GM12892 (cell line): ENCODE data around the gene SCLT1.

ENCODE experiments used
- DNase-seq: peaks from one replicate; pipeline ENCODE4 v3.0.0; 2011; ENCODE audit not compliant: insufficient read length
- FAIRE-seq: peaks from 2 replicates; lab custom pipeline; 2011; peaks lifted over from hg19 to GRCh38; lab: Jason Lieb, UNC
- POLR2A ChIP-seq: IDR thresholded peaks from 2 replicates; pipeline ENCODE4 v1.6.1; 2011; ENCODE audit warnings: low read depth, low read length, control low read depth
- POLR2AphosphoS5 ChIP-seq: IDR thresholded peaks from 2 replicates; pipeline ENCODE4 v1.6.1; 2011; ENCODE audit warnings: low read depth, low read length, control low read depth
- TAF1 ChIP-seq: IDR thresholded peaks from 2 replicates; pipeline ENCODE4 v1.6.1; 2011; ENCODE audit warnings: low read depth, mild to moderate bottlenecking, control low read depth, low read length, borderline replicate concordance

The SCLT1 gene

DNA sequence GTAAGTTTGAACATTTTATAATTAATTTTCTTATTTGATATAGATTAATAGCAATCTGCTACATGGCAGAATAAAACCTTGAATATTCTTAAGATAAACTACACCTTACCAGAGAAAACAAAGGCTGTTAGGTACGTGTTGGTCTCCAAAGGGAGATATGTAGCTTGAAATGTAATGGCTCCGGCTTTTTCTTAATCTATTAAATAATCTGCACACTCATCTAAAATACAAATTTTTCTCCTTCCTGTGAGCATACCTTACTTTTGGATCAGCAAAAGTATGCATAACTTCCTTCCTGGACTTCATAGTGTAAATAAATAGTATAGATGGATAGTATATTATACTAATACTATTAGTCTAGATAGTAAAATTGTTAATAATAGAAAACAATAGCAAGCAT lies 142.5 kb downstream of the SCLT1 start:
- FAIRE-seq (no peak), DNase-seq (no peak)
- TF ChIP-seq POLR2AphosphoS5 (no peak), POLR2A (no peak), TAF1 (no peak)

DNA sequence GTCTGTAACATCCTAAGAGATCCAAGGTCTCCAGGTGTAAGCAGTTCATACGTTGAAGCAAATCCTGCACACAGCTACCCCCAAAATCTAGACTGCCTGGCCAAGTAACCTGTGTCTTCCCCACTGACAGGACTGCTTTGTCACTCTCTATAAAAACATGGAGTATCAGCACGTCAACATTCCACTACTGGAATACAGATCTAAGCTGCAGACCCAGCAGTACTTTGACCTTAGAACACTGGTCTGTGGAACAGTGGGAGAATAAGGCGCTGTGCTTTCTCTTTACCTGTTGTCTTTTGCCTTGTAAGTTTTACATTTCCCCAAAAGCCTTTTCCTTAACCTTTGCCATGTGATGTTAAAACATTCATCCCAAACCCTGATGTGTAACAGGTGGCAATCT lies 146.4 kb downstream of the SCLT1 start:
- no peak for DNase-seq
- no peak for TF ChIP-seq POLR2A
- TF ChIP-seq TAF1: no peak
- TF ChIP-seq POLR2AphosphoS5: no peak
- no peak for FAIRE-seq

DNA sequence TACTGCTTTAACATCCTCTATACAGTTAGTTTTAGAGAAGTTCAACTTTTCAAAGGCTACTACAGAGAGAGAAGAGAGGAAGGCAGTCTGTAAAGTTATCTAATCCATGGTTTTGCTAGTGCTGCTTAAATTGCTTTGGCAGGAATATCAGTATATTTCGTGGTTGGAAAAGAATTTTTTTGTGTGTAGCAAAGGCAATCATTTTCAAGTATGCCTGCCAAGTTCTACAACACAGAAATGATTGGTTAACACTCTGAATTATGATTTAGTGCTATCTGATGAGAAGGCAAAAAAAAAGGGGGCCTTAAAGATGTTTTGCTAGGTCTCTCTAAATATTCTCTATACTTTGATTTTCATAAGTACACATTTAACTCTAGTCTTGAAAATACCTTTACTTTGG lies 150.7 kb downstream of the SCLT1 start:
- TF ChIP-seq POLR2AphosphoS5 (no peak), TAF1 (no peak), POLR2A (no peak)
- DNase-seq: no peak
- no peak for FAIRE-seq

DNA sequence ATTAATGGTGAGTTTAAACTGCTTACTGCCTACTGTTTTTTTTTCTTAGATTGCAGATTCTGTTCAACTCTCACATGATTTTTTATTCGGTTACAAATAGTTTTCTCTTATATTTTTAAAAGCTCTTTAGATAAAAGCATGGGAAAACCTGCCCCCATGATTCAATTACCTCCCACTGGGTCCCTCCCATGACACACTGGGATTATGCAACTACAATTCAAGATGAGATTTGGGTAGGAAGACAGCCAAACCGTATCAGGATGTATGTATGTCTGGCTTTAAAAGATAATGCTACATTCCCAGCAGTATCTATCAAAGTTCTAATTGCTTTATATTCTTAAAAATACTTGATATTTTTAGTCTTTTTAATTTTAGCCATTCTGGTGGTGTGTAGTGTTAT lies 152.4 kb downstream of the SCLT1 start:
- TF ChIP-seq POLR2AphosphoS5 (no peak), TAF1 (no peak), POLR2A (no peak)
- DNase-seq: no peak
- FAIRE-seq: no peak

DNA sequence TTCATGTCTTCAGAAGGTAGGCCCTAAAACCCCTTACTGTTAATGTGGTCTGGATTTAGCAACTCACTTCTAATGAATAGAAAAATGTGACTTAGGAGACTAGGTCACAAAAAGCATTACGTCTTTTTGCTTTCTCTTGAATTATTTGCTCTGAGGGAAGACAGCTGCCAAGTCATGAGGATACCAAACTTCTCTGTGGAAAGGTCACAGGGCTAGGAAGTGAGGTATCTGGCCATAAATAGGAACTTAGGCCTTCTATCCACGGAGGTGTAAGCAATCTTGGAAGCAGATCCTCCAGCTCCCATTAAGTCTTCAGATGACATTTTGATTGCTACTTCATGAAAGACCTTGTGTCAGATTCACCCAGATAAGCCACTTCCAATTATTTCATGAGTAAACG lies 163.3 kb downstream of the SCLT1 start:
- TF ChIP-seq POLR2AphosphoS5: no peak
- TF ChIP-seq TAF1: no peak
- TF ChIP-seq POLR2A: no peak
- FAIRE-seq: peak; percentile 5
- DNase-seq: no peak

DNA sequence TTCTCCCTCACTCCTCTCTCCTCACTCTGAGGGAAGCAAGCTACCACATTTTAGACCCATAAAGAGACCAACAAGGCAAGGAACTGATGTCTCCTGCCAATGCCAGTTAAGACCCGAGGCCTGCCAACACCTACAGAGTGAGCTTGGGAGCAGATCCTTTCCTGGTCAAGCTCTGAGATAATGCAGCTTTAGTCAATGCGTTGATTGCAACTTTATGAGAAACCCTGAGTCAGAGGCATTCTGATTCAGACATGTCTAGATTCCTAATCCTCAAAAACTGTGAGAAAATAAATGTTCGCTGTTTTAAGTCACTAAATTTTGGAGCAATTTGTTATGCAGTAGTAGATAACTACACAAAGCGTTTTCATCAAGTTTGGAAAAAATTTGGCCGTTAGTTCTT lies 168.4 kb downstream of the SCLT1 start:
- TF ChIP-seq POLR2A (no peak), POLR2AphosphoS5 (no peak), TAF1 (no peak)
- DNase-seq (no peak), FAIRE-seq (no peak)

DNA sequence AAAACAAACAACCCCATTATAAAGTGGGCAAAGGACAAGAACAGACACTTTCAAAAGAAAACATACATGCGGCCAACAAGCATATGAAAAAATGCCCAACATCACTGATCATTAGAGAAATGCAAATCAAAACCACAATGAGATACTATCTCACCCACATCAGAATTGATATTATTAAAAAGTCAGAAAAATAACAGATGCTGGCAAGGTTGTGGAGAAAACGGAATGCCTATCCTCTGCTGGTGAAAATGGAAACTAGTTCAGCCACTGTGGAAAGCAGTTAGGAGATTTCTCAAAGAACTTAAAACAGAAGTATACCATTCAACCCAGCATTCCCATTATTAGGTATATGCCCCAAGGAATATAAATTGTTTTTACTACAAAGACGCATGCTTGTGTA lies 171.4 kb downstream of the SCLT1 start:
- FAIRE-seq: no peak
- DNase-seq: no peak
- TF ChIP-seq POLR2AphosphoS5 (no peak), TAF1 (no peak), POLR2A (no peak)

DNA sequence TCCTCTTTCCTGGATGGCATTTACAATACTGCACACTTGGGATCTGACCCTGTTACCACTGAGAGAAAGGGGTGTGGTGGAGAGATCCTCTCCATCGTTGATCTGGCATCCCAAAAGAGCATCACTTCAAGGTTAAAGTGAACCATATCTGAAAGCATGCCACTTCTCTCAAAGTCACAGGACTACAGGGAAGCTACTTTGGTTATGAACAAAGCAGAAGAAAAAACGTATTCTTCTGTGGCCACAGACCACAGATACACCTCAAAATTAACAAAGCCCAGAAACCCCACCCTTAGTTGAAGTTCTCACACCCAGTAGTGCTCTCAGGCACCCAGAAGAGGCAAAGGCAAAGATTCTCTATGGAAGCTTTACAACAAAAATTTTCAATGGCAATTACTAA lies 175.6 kb downstream of the SCLT1 start:
- DNase-seq: no peak
- TF ChIP-seq POLR2AphosphoS5 (no peak), POLR2A (no peak), TAF1 (no peak)
- FAIRE-seq: peak; percentile 71

DNA sequence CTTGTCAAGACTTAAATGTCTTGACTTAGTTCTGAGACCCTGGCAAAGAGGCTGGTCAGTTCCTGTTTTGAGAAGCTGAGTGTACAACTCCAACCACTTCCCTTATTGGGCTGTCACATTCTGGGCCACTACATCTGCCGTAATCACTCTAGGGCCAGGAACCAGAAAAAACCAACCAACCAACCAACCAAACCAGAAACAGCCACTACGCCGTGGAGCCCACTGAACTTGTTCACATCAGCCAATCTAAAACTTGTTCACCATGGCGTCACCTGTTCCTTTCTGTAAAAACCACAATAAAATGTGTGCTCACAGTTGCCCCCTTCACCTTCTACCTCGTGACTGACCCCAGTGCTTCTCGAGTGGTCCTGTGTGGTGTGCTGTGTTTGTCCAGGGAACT lies 176.5 kb downstream of the SCLT1 start:
- FAIRE-seq (peak; percentile 54), DNase-seq (no peak)
- TF ChIP-seq POLR2A (peak; percentile 23; the same call in 1 of the 2 replicates), TAF1 (no peak)

DNA sequence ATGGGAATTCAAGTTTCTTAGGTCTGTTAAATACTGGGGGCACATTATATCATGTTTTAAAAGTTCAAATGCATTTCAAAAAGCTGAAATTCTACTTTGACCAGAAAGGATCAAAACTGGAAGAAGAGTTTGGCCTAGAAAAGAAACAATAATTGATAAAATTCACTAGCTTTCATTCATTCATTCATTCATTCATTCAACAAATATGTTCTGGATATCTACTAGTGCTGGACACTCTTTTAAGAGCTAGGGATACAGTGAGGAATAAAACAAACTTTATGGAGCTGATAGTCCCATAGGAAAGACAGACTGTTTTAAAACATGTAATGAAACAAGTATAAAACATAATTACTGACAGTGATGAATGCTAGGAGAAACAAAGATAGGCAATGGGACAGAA lies 177.8 kb downstream of the SCLT1 start:
- DNase-seq (no peak), FAIRE-seq (peak; percentile 56)
- TF ChIP-seq POLR2AphosphoS5 (no peak), TAF1 (no peak), POLR2A (no peak)

DNA sequence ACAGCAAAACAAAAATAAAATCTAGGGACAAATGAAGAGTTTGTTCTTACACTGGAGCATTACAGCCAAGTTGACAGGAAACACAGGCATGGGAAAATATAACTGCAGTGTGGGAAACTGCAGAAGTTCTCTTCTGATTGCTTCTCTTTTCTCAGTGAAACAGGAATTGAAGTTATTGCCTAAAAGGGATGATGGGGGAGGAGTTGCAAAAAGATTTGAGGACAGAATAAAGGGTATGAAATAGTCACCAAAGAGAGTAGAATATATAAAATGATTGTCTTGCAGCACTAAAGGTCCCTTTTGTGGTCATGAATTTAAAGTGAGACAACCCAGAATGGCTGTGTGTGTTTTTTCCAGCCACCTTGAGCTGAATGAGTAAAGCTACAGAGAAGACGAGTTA lies 180.1 kb downstream of the SCLT1 start:
- FAIRE-seq (no peak), DNase-seq (no peak)
- TF ChIP-seq POLR2A: no peak
- TF ChIP-seq TAF1: no peak
- TF ChIP-seq POLR2AphosphoS5: no peak

DNA sequence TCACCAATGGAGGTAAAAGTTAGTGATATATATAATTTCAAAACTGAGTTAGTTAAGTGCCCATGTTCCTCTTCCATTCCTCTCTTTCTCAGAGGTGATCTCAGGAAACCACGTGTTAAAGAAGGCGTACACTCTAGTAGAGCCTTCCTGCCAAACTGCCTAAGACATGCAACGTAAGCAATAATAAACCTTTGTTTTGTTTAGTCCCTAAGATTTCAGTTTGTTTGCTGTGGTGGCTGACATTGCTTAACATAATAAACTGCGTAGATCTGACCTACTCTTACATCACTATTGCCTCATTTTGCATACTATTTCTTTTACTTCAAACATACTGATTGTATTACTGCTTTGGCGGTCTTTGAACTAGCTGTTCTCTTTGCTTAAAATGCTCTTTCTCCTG lies 184.6 kb downstream of the SCLT1 start:
- no peak for DNase-seq
- peak; percentile 30 for FAIRE-seq
- TF ChIP-seq POLR2AphosphoS5: no peak
- no peak for TF ChIP-seq POLR2A
- TF ChIP-seq TAF1: no peak

DNA sequence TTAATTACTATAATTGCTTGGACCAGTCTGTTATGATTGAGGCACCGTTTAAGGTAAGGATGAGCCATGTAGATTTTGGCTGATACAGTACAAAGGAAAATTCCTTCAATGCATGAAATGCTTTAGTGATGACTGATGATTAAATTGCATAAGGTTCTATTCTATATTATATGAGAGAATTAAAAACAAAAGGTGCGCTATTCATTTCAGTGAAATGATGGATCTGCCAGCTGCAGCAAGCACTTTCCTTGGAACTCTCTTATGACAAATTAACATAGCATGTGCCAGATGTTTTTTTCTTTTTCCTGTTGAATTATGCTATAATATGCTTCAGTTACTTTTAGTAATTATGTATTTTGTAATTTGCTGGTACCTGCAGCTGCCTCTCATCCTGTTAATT lies 185.4 kb downstream of the SCLT1 start:
- TF ChIP-seq TAF1 (no peak), POLR2A (no peak), POLR2AphosphoS5 (no peak)
- DNase-seq (no peak), FAIRE-seq (no peak)

DNA sequence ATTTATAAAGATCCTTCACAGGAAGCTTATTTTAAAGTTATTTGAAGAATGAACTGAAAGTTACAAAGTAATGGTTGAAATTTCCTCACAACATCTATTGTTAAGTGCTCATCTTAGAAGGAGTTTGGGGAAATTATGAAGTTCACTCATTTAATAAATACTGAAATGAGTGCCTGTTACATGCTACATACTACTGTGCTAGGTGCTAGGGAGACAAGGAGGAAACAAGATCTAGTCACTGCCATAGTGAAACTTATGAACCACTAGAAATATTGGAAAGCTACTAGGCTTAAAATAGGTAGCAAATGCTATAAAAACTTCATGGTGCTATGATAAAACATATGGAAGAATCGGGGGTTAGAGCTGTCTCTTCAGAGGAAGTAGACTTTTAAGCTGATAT lies 186.8 kb downstream of the SCLT1 start:
- TF ChIP-seq POLR2A (no peak), POLR2AphosphoS5 (no peak), TAF1 (no peak)
- DNase-seq (no peak), FAIRE-seq (no peak)

DNA sequence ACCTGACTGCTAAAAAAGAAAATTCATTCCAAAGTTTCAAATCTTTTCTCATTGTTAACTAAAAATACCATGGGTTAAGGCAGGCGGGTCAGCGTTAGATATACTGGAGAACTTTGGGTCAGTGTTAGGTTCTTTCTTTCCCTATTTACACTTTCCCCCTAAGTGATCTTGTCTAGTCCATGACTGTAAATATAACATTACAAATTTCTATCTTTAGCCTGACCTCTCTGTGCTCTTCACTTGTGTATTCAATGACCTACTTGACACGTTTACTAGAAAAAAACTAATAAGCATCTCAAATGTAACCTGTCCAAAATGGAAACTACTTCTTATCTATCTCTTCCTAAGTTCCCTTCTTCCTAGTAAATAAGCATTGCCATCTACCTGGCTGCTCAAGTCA lies 188.5 kb downstream of the SCLT1 start:
- TF ChIP-seq POLR2A (no peak), TAF1 (no peak), POLR2AphosphoS5 (no peak)
- FAIRE-seq: no peak
- no peak for DNase-seq
